IMR-90 (cell line): ENCODE results near the gene TLR9. TPM values are rescaled to one million over a fixed set of nuclear protein-coding genes. Genes with fewer than 3 reads are reported as not detected.

Source experiments
- ATAC-seq: fragments of 200-7000 bp; cut with Tn5 transposase; 2 replicates; pipeline ENCODE4 v1.9.1; 2020; ENCODE audit warnings: low read depth, mild to moderate bottlenecking, moderate library complexity
- BruUV-seq: library from RNA; stranded (reverse); fragments of 400-500 nt; replicated peaks from 2 replicates; lab custom pipeline; 2021; lab: Mats Ljungman, UMichigan
- CTCF ChIA-PET: fragments of 300-600 bp; formaldehyde crosslinking; extraction: SDS; loops from one replicate; lab custom pipeline; 2021; ENCODE audit warnings: antibody characterized with exemption; lab: Yijun Ruan, JAX
- POLR2A ChIA-PET: fragments of 300-600 bp; sonication (Branson Sonifier 250); formaldehyde crosslinking; loops from one replicate; lab custom pipeline; 2022; ENCODE audit warnings: antibody characterized with exemption; ENCODE audit not compliant: unreplicated experiment; lab: Charles Lee
- DNase-seq: peaks from one replicate; pipeline ENCODE4 v3.0.0; 2013
- H2AFZ ChIP-seq: replicated peaks from 2 replicates; pipeline ENCODE3; 2013; ENCODE audit warnings: low read length, mild to moderate bottlenecking; ENCODE audit not compliant: poor library complexity
- H2AK5ac ChIP-seq: 2 replicates; pipeline ENCODE4 v1.6.1; 2013; ENCODE audit warnings: low read depth, low read length, inconsistent platforms
- H2AK9ac ChIP-seq: replicated peaks from 2 replicates; pipeline ENCODE3; 2013; ENCODE audit warnings: mild to moderate bottlenecking, low read depth, low read length, moderate library complexity; ENCODE audit not compliant: poor library complexity
- H2BK120ac ChIP-seq: 2 replicates; pipeline ENCODE4 v1.6.1; 2013; ENCODE audit warnings: low read depth, low read length, inconsistent platforms
- H2BK15ac ChIP-seq: 3 replicates; pipeline ENCODE4 v1.6.1; 2013; ENCODE audit warnings: low read depth, low read length, inconsistent platforms
- H2BK20ac ChIP-seq: 2 replicates; pipeline ENCODE4 v1.6.1; 2013; ENCODE audit warnings: low read depth, mild to moderate bottlenecking, inconsistent platforms, low read length, moderate library complexity
- H2BK5ac ChIP-seq: 2 replicates; pipeline ENCODE4 v1.6.1; 2013; ENCODE audit warnings: mild to moderate bottlenecking, low read depth, low read length, inconsistent platforms; ENCODE audit not compliant: poor library complexity, severe bottlenecking
- H3K14ac ChIP-seq: replicated peaks from 2 replicates; pipeline ENCODE4 v1.6.1; 2013; ENCODE audit warnings: low read depth, low read length, inconsistent platforms
- H3K18ac ChIP-seq: 2 replicates; pipeline ENCODE4 v1.6.1; 2013; ENCODE audit warnings: low read depth, low read length, control low read depth
- H3K23ac ChIP-seq: 2 replicates; pipeline ENCODE4 v1.6.1; 2013; ENCODE audit warnings: low read depth, low read length, inconsistent platforms
- H3K27ac ChIP-seq: 2 replicates; pipeline ENCODE4 v1.5.1; 2013; ENCODE audit warnings: mild to moderate bottlenecking, control low read depth, low read length; ENCODE audit not compliant: insufficient read depth
- H3K27me3 ChIP-seq: 2 replicates; pipeline ENCODE4 v1.6.1; 2013; ENCODE audit warnings: low read length; ENCODE audit not compliant: control insufficient read depth, insufficient read depth
- H3K36me3 ChIP-seq: 2 replicates; pipeline ENCODE4 v1.6.1; 2013; ENCODE audit warnings: low read length, mixed read lengths; ENCODE audit not compliant: control insufficient read depth, insufficient read depth
- H3K4ac ChIP-seq: 2 replicates; pipeline ENCODE4 v1.6.1; 2013; ENCODE audit warnings: low read depth, low read length, inconsistent platforms
- H3K4me1 ChIP-seq: 2 replicates; pipeline ENCODE4 v1.6.1; 2013; ENCODE audit warnings: low read length, mixed read lengths; ENCODE audit not compliant: control insufficient read depth, insufficient read depth
- H3K4me2 ChIP-seq: 2 replicates; pipeline ENCODE4 v1.6.1; 2013; ENCODE audit warnings: low read depth, mild to moderate bottlenecking, control low read depth, low read length, moderate library complexity
- H3K4me3 ChIP-seq: 2 replicates; pipeline ENCODE4 v1.5.1; 2013; ENCODE audit warnings: low read depth, mild to moderate bottlenecking, control low read depth, low read length, moderate library complexity; ENCODE audit not compliant: insufficient read depth
- H3K56ac ChIP-seq: 2 replicates; pipeline ENCODE4 v1.6.1; 2013; ENCODE audit warnings: low read length, inconsistent platforms; ENCODE audit not compliant: insufficient read depth; ENCODE audit errors: extremely low read depth
- H3K79me1 ChIP-seq, 2 experiments: 2 replicates each; pipeline ENCODE4 v1.6.1; 2013; ENCODE audit warnings: low read length in 2 of 2, inconsistent platforms in 1 of 2, low read depth in 1 of 2
- H3K9ac ChIP-seq: 2 replicates; pipeline ENCODE4 v1.6.1; 2013; ENCODE audit warnings: low read depth, low read length, control low read depth
- H3K9me1 ChIP-seq: 2 replicates; pipeline ENCODE4 v1.6.1; 2013; ENCODE audit warnings: low read length, inconsistent platforms; ENCODE audit not compliant: insufficient read depth
- H3K9me3 ChIP-seq: 2 replicates; pipeline ENCODE4 v1.6.1; 2013; ENCODE audit warnings: low read length; ENCODE audit not compliant: control insufficient read depth, insufficient read depth
- H4K20me1 ChIP-seq: 2 replicates; pipeline ENCODE4 v1.6.1; 2013; ENCODE audit warnings: low read length, inconsistent platforms; ENCODE audit not compliant: insufficient read depth
- H4K5ac ChIP-seq: 2 replicates; pipeline ENCODE4 v1.6.1; 2013; ENCODE audit warnings: mild to moderate bottlenecking, low read depth, low read length, control low read depth
- H4K8ac ChIP-seq, 2 experiments: 2 replicates each; pipeline ENCODE4 v1.6.1; 2013; ENCODE audit warnings: low read depth in 2 of 2, low read length in 2 of 2, control low read depth in 1 of 2, inconsistent platforms in 1 of 2
- H4K91ac ChIP-seq: 2 replicates; pipeline ENCODE4 v1.6.1; 2013; ENCODE audit warnings: low read depth, low read length, inconsistent platforms; ENCODE audit not compliant: insufficient read depth
- RFX5 ChIP-seq: IDR thresholded peaks from 2 replicates; pipeline ENCODE4 v1.8.0; 2012; ENCODE audit warnings: low read depth, mild to moderate bottlenecking, low read length, moderate library complexity
- WGBS, 2 experiments: methylation state at CpG; one replicate each; pipeline versions ENCODE4 v1.1.5 to v1.1.7; 2013; ENCODE audit warnings: missing lambda C conversion rate in 2 of 2; ENCODE audit not compliant: insufficient read length in 1 of 2; ENCODE audit errors: extremely low coverage in 2 of 2; 5-methylcytosine and 5-hydroxymethylcytosine counted together
- dilution Hi-C: fragments of 300-500 bp; cut with HindIII; formaldehyde crosslinking; loops from one replicate; pipeline ENCODE4 v1.14.3; 2018; ENCODE audit warnings: low sequenced_read_pairs; ENCODE audit not compliant: unreplicated experiment
- in situ Hi-C: fragments of 300-500 bp; cut with MboI; formaldehyde crosslinking; loops from 3 replicates; pipeline ENCODE4 v1.14.3; 2019; ENCODE audit warnings: low sequenced_read_pairs, inconsistent platforms, mixed read lengths
- intact Hi-C: fragments of 100-400 bp; cut with micrococcal nuclease; formaldehyde crosslinking; loops from 2 replicates; pipeline ENCODE4 v1.10.0; 2022
- polyA plus RNA-seq, 3 experiments: library from polyadenylated mRNA; depleted of rRNA; stranded (reverse); fragments of >200 nt; gene quantifications; 2 replicates each; pipeline ENCODE4 v1.2.3, GENCODE V29; 2012; ENCODE audit warnings: low replicate concordance in 1 of 3
- total RNA-seq: library from RNA; depleted of rRNA; stranded (reverse); fragments of >200 nt; gene quantifications from 2 replicates; pipeline ENCODE4 v1.2.3, GENCODE V29; 2012

The TLR9 gene
- total and polyA plus RNA-seq, 2 of the 4 experiments (the other 2 are of a cell fraction) = not detected

DNA sequence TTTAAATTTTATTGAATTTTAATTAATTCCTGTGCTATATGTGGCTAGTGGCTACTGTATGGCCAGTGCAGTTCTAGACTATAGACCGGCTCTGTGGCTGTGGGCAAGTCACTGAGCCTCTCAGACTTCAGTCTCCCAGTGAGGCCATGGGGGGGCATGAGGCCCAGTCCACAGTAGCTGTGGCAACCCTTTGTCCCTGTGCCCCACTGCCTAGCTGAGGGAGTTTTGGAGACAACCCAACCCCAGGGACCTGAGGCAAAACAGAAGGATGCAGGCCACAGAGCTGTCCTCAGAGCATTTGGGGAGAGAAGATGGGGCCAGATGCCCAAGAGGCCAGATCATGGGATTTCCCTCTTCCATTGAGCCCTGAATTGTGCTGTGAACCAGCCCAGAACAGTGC is 52.3 kb downstream of the TLR9 start:
- H2AK9ac ChIP-seq = no peak overlapping the region
- no peak overlapping the region for H3K4me2 ChIP-seq
- H3K56ac ChIP-seq = no peak overlapping the region
- no peak for DNase-seq
- no peaks in the 10 kb centered on the region for H3K79me1 ChIP-seq
- H3K4me1 ChIP-seq = peaks cover 13% of the 10 kb centered on the region
- H2BK120ac ChIP-seq = no peak overlapping the region
- peaks cover 3% of the 10 kb centered on the region; the same call in 1 of the 2 replicates for H3K27me3 ChIP-seq
- H4K91ac ChIP-seq = no peak overlapping the region
- ATAC-seq = no peak
- no peak overlapping the region for H3K9ac ChIP-seq
- peak overlapping the region; percentile 12; the same call in 1 of the 2 replicates for H2AK5ac ChIP-seq
- no peak overlapping the region for H3K14ac ChIP-seq
- H3K23ac ChIP-seq = no peak overlapping the region
- H4K5ac ChIP-seq = no peak overlapping the region
- H3K36me3 ChIP-seq = no peaks in the 10 kb centered on the region
- intact Hi-C loops = no loop called here
- no peak overlapping the region for H3K4me3 ChIP-seq
- H2BK15ac ChIP-seq = no peak overlapping the region
- H3K9me1 ChIP-seq = peaks cover 23% of the 10 kb centered on the region
- no peaks in the 10 kb centered on the region for H3K9me3 ChIP-seq
- H2BK20ac ChIP-seq = no peak overlapping the region
- TF ChIP-seq RFX5 = no peak
- H3K4ac ChIP-seq = no peak overlapping the region
- no peak overlapping the region for H2BK5ac ChIP-seq
- no TSS peak for BruUV-seq
- no CpG with 5 or more reads among the region's 1 CpG for WGBS, 2 experiments
- in situ Hi-C loops = loop anchor here (25.0 kb wide), 1 partner anchor 1836 kb away; the partner anchor contains the start of genes RASSF1, TUSC2 and ZMYND10
- no peaks in the 10 kb centered on the region for H4K20me1 ChIP-seq
- POLR2A ChIA-PET = no interaction called here
- H3K27ac ChIP-seq = no peak overlapping the region
- dilution Hi-C loops = no loop called here
- CTCF ChIA-PET = no interaction called here
- H3K18ac ChIP-seq = no peak overlapping the region
- H2AFZ ChIP-seq = no peak overlapping the region
- no peak overlapping the region for H4K8ac ChIP-seq
